Measurements from ENCODE around the gene MVB12B. TPM values are rescaled to one million over a fixed set of nuclear protein-coding genes. Genes with fewer than 3 reads are reported as not detected.
A peak's percentile ranks its signal among the peaks of the same experiment; 100 is the strongest.

The MVB12B gene
- total and polyA plus RNA-seq, 8 donors, result 2.3 to 21.9 (median 6.4) TPM

DNA sequence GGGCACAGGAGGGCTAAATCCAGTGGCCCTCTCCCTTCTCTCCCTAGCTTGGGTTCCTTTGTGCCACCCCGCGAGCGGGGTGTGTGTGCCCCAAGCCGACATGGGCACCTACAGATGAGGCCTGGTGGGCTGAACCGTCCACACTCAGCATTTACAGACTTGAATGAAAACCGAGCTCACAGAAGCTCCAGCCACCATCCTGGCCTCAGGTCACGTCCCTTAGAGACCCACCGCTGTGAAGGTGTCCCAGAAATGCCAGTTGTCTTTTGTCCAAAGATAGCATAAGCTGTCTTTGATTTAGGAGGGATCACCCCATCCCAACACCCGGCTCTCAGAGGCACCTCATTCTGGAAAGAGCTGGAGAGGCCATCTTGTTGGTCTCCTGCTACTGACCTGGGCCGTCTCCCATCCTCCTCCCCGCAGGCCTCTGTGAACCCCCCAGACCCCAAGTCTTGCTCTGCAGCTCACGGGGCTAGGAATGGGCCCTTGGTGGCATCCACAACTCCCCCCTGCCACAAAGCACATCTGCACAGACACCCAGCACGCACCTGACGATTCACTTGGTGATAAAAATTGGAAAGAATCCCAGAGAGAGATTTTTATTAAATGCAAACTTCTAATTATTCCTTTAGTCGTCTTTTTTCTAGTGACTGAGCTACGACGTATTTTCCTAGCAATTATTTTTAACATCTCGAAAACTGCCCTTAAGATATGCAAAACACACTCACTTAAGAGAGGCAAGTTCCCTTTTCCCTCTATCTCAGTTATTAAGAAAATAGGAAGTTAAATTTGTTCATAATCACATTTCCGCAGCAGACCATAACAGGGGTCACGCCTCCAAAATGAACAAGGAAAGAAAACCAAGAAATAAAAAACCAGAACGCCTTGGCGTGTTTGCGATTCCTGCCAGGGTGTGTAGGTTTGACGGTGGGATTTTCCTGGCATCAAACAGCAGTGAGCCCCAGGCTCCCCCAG, 206.6 kb downstream of the MVB12B start:
- H3K36me3 ChIP-seq, result no peaks in the 10 kb centered on the region
- H3K4me1 ChIP-seq, result peaks cover 0 to 14% (median 0%) of the 10 kb centered on the region in 4 donors
- H3K27ac ChIP-seq, result peak overlapping the region in 2 of 5 donors; percentile 34 to 54
- DNase-seq, result no peak
- H3K4me3 ChIP-seq, result no peak overlapping the region
- intact Hi-C loops (cut with DNase I; ENCODE audit: low total_unique reads), result no loop called here
- 68 to 86% (median 82%) methylated on average over 22 to 24 of the region's 24 CpGs for WGBS, 5 donors
- no peaks in the 10 kb centered on the region for H3K9me3 ChIP-seq
- H3K27me3 ChIP-seq, result peaks cover 0 to 56% (median 8%) of the 10 kb centered on the region in 3 donors
- TF ChIP-seq POLR2AphosphoS5 (IDR thresholded peaks at IDR 0.05), result no peak
- no peak for TF ChIP-seq POLR2A (IDR thresholded peaks at IDR 0.05)

DNA sequence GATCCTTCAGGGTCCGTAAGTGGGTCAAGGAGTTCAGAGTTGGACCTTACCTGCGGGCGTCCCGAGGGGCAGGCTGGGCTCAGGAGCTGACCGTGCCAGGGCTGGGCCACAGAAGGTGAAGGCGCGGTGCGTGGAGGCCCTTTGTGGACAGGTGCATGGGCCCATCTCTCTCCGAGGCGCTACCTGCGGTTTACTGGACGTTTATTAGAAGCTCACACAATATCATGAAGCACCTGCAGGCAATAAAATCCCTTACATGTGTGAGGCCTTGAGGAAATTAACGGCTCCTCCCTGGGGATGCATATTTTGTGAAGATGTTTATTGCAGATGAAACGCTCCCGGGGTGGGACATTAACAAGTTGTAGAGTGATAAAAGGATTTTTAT, 207.3 kb downstream of the MVB12B start:
- WGBS, 5 donors, result 64 to 74% (median 68%) methylated on average over 15 of the region's 15 CpGs
- no peak for TF ChIP-seq POLR2AphosphoS5 (IDR thresholded peaks at IDR 0.05)
- TF ChIP-seq, protein P1, sequence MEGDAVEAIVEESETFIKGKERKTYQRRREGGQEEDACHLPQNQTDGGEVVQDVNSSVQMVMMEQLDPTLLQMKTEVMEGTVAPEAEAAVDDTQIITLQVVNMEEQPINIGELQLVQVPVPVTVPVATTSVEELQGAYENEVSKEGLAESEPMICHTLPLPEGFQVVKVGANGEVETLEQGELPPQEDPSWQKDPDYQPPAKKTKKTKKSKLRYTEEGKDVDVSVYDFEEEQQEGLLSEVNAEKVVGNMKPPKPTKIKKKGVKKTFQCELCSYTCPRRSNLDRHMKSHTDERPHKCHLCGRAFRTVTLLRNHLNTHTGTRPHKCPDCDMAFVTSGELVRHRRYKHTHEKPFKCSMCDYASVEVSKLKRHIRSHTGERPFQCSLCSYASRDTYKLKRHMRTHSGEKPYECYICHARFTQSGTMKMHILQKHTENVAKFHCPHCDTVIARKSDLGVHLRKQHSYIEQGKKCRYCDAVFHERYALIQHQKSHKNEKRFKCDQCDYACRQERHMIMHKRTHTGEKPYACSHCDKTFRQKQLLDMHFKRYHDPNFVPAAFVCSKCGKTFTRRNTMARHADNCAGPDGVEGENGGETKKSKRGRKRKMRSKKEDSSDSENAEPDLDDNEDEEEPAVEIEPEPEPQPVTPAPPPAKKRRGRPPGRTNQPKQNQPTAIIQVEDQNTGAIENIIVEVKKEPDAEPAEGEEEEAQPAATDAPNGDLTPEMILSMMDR (IDR thresholded peaks at IDR 0.05), result no peak
- no peak for TF ChIP-seq EP300 (IDR thresholded peaks at IDR 0.05)
- TF ChIP-seq POLR2A (IDR thresholded peaks at IDR 0.05), result no peak
- DNase-seq, result no peak
- intact Hi-C loops (cut with DNase I; ENCODE audit: low total_unique reads), result no loop called here
- Histone ChIP-seq H3K4me1 (peaks cover 0 to 14% (median 0%) of the 10 kb centered on the region in 4 donors), H3K27ac (peak overlapping the region in 2 of 5 donors; percentile 34 to 54), H3K4me3 (no peak overlapping the region), H3K27me3 (peaks cover 0 to 58% (median 8%) of the 10 kb centered on the region in 3 donors), H3K36me3 (no peaks in the 10 kb centered on the region), H3K9me3 (no peaks in the 10 kb centered on the region)

DNA sequence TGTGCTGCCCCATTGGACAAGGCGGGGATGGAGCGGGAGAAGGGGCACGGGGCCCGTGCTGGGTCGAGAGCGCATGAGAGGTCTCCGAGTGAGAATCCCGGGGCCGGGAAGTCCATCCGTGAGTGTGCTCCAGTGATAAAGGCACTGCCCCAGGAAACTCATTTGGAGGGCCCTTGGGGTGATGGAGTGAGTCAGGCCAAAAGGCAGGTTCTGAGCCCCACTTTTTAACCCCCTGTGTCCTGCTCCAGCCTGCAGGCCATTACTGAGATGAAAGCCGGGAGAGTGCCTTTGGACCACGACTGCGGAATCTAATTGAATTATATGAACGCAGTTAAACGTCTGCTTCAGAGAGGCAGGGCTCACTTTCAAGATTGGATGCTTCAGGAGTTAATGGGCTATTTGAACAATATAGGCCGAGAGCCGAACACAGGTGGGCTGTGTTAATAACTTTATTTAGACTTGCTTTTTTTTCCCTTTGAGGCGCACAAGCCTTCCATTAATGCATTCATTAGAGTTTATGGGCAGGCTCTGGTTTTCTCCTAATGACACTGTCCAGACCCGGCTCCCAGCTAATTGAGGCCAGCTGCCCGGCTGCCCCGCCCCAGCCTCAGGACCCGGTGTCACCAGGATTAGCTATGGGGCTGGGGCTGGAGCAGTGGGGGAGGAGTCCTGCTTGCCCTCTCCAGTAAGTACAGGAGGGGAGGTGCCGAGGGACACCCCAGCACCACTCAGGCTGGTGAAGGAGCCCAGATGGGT, 208.0 kb downstream of the MVB12B start:
- Histone ChIP-seq H3K4me3 (no peak overlapping the region), H3K4me1 (peaks cover 0 to 14% (median 0%) of the 10 kb centered on the region in 4 donors), H3K27me3 (peaks cover 0 to 58% (median 8%) of the 10 kb centered on the region in 3 donors), H3K36me3 (no peaks in the 10 kb centered on the region), H3K27ac (no peak overlapping the region), H3K9me3 (no peaks in the 10 kb centered on the region)
- DNase-seq, result peak in 1 of 2 donors; percentile 67
- WGBS, 5 donors, result 46 to 70% (median 61%) methylated on average over 20 to 23 of the region's 23 CpGs
- TF ChIP-seq, protein P1 (IDR thresholded peaks at IDR 0.05), result no peak
- TF ChIP-seq EP300 (IDR thresholded peaks at IDR 0.05) (no peak), POLR2A (IDR thresholded peaks at IDR 0.05) (no peak), POLR2AphosphoS5 (IDR thresholded peaks at IDR 0.05) (no peak)
- intact Hi-C loops (cut with DNase I; ENCODE audit: low total_unique reads), result no loop called here

DNA sequence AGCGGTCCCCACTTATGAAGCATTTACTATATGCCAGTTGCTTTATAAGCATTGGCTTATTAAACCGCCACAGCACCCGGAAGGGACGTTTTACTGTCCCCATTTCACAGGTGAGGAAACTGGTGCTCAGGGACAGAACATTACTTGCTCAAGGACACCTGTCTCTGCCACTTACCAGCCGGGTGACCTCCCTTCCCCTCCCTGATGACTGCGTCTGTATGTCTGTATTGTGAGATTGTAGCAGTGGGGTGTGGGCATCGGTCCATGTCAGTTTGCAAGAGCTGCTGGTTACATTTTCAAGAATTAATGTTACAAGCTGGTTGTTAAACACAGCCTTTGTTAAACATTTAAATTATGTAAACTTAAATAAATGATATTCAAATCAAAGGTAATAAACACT, 209.5 kb downstream of the MVB12B start:
- Histone ChIP-seq H3K27ac (no peak overlapping the region), H3K4me1 (peaks cover 0 to 14% (median 0%) of the 10 kb centered on the region in 4 donors), H3K4me3 (no peak overlapping the region), H3K36me3 (no peaks in the 10 kb centered on the region), H3K9me3 (no peaks in the 10 kb centered on the region), H3K27me3 (peaks cover 0 to 58% (median 8%) of the 10 kb centered on the region in 3 donors)
- TF ChIP-seq, protein P1 (IDR thresholded peaks at IDR 0.05), result no peak
- intact Hi-C loops (cut with DNase I; ENCODE audit: low total_unique reads), result no loop called here
- no peak for DNase-seq
- WGBS, 5 donors, result 82 to 89% (median 88%) methylated on average over 7 of the region's 7 CpGs
